GM12801 (cell line): ENCODE results near the gene PXMP2.

ENCODE experiments used
- CTCF ChIP-seq: IDR thresholded peaks from one replicate; pipeline ENCODE4 v1.5.1; 2011; ENCODE audit warnings: control low read depth; ENCODE audit not compliant: insufficient read length; ENCODE audit errors: extremely low read depth

Gene PXMP2

GRCh38 chr12:132748319-132748718 is 60.9 kb downstream of the PXMP2 start:
- no peak for TF ChIP-seq CTCF

GRCh38 chr12:132754160-132754932 is 67.0 kb downstream of the PXMP2 start:
- no peak for TF ChIP-seq CTCF
